Kidney capillary endothelial cell (primary cell): ENCODE results near the gene DCST1.

ENCODE experiments used
- DNase-seq: peaks from one replicate; pipeline ENCODE4 v3.0.0-alpha.2; 2018; ENCODE audit warnings: low spot score

Gene DCST1

DNA sequence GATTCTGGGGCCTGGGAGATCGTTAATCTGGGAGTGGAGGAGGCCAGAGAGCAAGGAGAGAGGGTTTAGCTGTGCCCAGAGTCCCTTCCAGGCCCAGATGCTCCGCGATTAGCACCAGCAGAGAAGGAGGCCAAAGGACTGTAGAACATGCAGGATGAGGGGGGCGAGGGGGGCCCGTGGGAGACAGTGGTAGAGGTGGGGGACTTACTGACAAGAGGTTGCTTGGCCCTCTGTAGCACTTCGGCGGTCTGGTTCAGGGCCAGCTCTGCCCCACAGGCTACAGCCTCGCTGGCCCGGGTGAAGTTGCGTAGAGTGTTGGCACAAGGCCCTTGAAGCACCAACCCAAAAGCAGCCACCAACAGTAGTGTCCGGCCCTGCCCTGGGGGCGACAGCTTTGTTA lies 738 bp upstream of the DCST1 start:
- DNase-seq = no peak

DNA sequence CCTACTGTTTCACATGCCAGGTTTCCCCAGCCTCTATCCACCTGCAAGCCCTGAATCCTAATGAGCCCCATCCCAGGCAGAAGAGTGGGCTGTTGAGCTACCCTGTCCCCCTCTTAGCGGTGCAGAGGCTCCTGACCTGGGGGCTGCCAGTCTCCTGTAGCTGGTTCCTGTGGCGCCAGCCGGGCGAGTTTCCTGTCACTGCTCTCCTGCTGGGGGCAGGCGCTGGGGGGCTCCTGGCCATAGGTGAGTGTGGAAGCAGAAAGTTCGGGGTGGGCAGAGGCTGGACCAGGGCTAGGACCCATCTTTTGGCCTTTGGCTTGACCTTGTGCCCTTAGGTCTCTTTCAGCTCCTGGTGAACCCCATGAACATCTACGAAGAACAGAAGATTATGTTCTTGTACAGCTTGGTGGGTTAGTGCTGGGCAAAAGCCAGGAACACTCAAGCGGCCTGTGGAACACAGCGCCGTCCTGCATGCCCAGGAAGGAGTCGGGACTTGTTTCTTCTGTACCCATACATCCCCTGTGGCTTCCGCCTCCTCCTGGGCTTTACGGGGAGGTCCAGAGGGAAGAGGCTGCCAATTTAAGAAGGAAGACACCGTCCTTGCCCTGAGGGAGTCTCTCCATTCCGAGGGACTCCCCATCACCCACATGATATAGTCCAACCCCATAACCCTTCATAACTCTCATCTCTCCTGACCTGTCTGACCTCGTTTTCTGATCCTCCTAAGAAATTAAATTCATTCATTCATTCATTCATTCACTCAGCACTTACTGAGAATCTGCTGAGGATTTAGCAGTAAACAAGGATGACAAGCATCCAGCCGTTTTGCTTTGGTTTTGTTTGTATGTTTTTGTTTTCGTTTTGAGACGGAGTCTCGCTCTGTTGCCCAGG lies 939 bp downstream of the DCST1 start:
- no peak for DNase-seq

DNA sequence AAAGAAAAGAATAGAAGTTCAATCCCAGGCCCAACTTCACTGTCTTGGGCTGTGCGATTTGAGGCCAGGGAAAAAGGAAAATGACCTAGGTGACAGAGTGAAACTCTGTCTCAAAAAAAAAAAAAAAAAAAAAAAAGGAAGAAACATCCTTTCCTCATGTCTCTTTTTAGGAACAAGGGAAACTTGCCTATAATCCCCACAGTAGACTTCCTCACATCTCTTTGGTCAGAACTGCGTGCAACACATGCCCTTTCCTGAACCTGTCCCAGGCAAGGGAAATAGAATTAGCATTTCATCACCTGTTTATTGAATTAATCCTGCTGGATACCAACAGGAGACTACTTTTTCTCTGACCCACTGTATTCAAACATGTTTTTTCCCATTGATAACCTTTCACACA lies 2.3 kb downstream of the DCST1 start:
- DNase-seq = no peak

DNA sequence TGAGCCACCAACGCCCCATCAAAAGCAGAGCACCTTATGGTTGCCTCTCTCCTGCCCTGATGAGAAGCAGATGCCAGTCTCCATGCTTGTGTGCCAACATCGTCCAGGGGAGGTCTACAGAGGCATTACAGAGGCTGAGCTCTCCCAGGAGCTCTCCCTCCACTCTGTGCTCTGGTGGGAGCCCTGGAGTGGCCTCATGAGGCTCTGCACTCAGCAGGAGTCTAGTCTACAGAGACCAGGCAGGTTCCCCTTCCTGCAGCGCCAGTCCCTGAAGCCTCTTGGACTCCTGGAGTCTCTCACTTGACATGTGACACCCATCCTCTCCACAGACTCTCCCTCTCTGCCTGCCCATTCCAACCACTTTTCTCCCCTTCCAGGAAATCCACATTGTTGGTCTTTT lies 3.4 kb downstream of the DCST1 start:
- no peak for DNase-seq

DNA sequence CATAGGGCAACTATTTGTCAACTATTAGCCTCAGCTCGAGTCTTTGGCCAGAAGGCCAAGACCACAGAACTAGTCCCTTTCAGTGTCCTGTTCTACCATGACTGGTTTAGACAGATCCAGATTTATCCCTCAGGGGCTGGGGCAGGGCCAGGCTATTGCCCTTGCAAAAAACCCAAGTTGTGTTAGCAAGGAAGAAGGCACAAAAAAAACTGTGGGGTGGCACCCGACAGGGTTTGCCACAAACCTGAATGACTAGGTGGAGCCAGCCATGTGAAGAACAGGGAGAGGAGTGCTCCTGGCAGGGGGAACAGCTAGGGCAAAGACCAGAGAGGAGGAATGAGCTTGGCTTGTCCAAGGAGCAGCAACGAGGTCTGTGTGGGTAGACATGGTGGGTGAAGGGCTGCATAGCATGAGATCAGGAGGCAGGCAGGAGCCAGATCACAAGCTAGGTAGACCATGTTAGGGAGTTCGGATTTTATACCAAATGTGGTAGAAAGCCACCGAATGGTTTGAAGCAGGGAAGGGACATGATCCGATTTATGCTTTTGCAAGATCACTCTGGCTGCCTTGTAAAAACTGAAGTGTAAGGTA lies 4.3 kb downstream of the DCST1 start:
- no peak for DNase-seq

DNA sequence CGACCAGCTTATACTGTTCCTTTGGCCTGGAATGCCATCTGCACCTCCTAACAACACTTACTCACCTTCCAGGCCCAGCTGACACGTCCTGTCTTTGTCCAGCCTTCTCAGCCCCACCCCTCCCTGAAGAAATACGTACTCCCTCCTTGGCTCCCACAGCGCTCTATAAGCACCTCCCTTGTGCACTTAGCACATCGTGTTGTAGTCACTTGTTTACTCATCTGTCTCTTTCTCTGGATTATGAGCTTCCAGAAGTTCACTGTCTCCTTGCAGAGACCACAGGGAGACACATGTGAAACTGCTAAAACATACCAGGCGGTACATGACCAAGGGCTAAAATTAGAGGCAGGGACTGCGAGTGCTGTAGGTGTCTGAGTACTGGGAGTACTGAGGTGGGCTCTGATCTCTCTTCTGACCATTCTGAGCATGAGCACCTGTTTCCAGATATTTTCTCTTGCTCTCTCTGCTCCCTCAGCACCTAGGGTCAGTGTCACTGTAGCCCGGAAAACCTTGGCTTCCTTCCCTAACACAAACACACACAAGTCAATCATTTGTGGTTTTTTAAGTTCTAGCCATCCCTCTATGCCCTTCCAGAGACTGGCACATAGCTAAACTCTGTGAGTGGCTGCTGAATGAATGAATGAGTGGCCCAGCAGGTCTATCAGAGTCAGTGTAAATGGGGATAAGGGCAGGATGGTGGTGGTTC lies 5.1 kb downstream of the DCST1 start:
- no peak for DNase-seq

DNA sequence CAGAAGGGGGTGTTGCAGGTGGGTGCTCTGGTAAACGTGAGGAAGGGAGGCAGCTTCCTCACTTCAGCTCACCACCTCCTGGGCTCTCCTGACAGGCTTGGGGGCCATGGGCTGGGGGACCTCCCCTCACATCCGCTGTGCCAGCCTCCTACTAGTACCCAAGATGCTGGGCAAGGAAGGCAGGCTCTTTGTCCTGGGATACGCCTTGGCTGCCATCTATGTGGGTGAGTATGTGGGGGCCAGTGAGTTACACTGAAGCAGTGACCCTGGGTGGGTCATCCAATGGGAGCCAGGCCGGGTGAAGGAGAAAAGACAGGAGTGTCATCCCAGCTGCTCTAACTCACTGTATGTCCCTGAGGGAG lies 5.7 kb downstream of the DCST1 start:
- DNase-seq = no peak

DNA sequence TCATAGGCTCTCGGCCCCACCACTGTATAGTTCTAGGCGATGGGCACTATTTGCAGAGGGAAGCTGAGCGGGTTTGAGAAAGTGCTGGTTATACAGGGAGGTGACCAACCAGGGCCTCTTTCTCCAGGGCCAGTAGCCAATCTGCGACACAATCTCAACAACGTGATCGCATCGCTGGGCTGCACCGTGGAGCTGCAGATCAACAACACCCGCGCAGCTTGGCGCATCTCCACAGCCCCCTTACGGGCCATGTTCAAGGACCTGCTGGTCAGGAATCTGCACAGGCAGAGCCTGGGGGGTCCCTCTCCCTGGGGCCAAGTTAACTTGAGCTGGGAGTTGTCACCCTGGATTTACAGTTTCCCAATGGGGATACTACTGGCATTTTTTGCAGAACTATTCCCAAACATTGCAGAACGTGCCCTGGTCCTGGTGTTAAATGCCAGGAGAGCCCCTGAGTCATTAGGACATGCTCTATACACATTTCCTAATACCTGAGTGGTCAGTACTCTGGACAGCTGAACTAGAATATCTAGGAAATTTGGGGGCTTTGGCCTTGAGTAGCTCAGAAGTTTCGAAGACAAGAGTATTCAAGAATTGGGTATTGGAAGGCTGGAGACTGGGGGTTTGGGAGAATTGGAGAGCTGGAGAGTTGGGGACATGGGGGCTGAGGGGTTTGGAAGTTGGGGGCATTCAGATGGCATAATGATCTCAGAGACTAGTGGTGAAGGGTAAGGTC lies 6.9 kb downstream of the DCST1 start:
- DNase-seq = no peak

DNA sequence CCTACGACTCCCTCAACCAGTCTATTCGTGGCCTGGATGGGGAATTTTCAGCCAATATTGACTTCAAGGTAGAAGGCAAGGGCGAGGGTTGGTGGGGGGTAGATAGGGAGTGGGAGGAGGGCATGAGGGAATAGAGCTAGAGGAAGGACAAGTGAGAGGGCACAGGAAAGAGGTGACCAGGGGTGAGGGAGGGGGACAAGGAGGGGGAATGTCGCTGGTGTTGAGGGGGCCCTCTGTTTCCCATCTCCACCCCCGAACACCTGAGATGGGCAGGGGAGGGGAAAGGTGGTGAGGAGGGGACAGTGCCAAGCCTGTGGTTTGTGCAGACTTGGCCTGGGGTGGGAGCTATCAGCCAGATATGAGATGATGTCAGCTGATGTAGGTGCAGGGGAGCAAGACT lies 9.2 kb downstream of the DCST1 start:
- DNase-seq = no peak

DNA sequence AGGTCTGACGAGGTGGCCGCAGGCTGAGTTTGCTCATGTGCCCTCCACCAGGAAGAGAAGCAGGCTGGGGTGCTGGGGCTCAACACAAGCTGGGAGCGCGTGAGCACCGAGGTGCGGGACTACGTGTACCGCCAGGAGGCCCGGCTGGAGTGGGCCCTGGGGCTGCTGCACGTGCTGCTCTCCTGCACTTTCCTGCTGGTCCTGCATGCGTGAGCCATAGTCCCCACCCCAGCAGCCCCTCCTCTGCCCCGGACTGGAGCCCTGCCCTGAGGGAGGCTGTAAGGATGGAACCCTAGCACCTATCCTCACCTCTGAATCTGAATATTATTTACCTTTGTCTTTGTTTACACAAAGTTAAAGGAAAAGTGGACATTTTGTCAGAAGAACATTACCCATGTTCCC lies 9.7 kb downstream of the DCST1 start:
- no peak for DNase-seq

DNA sequence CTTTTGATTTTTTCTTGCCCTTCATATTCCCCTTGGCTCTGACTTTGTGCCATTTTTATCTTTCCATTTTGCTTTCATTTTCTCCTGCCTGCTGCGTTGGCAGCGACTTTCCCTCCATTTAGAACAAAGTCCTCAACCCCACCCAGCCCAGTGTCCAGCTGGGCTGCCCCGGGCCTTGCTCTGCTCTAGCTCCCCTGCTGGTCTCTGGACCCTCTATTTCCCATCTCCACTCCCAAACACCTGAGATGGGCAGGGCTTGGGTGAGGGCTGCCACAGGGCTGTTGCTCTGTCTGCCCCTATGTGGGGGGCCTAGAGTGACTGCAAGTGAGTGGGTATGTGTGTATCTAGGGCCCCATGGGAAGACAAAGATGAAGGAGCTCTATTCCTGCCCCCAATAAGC lies 10.2 kb downstream of the DCST1 start:
- no peak for DNase-seq

DNA sequence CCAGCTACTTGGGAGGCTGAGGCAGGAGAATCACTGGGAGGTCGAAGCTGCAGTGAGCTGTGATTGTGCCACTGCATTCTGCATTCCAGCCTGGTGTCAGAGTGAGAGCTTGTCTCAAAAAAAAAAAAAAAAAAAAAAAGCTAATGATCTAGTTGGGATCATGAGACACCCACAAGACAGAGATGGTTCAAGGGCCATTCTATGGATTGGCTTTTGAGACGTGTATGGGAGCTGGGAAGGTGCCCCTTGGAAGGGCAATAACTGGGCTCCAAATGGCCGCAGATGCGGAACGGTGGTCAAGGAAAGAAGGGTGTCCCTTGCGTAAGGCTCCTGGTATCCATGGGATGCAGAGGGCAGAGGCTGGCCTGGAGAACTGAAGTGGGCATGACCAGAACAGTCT lies 10.7 kb downstream of the DCST1 start:
- DNase-seq = no peak

DNA sequence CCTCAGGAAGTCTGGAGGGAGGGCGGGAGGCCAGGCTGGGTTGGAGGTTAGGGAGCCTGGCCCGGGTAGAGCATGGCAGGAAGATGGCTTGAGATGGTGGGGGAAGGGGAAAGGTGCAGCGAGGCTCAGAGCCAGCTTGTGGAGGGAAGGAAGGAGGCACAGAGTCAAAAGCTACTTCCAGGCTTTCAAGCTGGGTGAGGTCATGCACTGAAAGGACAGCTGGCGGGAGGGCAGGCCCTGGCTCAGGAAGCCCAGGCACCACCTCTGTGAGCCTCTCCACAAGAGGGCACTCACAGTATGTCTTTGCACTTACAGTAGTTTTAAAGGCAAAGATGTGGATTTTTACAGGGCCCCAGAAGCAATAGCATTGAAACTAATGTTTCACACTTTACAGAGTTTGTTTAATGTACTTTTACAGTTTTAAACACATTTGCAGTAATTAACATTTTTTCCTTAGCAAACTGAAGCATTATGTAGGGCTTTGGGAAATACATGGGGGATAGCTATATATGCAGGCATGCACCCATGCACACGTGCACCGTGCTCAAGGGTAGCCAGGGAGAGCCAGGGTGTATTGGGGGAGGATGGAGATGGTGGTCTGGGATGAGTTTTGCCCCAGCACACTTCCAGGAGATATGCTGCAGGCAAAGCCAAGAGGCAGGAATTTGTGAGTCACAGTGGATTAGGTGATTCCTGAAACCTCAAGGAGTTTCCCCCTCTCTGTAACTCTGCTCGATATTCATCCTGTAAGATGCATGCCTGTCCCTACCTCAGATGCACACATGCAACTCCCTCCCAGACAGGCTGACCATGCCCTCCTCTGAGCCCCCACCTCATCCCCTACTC lies 11.4 kb downstream of the DCST1 start:
- DNase-seq = peak; percentile 84

DNA sequence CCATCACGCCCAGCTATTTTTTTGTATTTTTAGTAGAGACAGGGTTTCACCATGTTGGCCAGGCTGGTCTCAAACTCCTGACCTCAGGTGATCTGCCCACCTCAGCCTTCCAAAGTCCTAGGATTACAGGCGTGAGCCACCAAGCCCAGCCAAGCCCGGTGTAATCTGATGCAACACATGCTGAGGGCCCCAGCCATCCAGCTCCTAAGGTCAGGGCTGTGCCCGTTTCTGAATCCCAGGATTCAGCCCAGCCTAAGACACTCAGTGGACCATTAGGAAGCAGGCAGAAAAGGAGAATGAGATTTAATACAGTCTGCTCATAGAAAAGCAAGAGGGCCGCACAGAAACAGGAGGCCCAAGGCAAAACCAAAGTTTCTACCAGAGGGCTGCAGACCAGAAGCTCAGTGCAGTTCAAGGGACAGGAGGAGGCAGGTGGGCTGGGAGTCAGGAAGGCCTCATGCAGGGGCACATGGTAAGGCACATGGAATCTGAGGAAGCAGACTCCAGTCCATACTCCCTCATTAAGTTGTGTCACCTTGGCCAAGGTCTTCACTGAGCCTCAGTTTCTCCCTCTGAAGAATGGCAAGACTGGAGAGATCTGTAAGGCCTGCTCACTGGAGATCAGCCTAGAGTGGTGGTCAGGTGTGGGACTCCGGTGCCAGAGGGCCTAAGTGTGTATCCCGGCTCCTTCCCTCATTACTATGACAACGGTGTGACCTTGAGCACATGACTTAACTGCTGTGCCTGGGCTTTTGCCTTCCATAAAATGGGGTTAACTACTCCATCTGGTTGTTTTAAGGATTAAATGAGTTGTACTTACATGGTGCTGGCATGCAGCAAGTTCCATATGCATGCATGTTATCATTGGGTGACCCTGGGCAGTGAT lies 15.1 kb downstream of the DCST1 start:
- no peak for DNase-seq

DNA sequence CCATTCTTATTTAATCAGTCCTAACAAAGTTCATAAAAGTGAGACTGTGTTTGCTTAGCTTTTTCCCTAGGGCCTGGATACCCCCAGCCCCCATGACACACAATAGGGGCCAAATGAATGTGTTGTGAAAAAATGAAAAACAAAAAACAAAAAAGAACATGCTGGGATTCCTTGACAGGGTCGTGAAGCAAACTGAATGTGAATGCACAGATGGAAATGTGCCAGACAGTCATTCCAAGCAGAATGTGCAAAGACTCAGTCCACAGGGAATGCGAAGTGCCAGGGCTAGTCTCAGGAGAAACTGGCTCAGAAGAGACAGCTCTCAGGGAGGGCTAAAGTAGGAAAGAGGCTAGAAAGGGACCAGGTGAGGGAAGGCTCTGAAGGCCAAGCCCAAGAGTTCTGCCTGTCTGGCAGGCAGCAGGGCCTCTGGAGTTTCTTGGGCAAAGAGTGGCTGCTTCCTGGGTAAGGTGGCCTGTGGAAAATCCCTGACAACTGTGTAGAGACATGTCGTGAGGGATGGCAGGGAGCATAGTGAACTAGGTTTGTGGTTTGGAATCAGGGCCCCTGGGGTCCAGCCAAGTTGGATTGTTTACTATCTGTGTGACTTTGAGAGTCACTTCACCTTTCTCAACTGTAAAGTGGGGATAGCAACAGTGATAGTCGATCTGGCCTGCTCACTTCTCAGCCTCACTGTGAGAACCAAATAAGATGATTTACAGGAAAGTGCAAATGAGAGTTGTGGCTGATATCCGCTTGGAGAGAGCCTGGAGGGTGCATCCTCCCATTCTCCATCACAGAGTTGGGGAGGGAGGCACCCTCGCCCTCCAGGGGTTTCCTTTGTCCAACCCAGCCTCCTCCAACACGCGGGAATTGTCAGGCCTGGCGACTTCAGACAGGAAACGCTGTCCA lies 16.3 kb downstream of the DCST1 start:
- peak; percentile 21 for DNase-seq

DNA sequence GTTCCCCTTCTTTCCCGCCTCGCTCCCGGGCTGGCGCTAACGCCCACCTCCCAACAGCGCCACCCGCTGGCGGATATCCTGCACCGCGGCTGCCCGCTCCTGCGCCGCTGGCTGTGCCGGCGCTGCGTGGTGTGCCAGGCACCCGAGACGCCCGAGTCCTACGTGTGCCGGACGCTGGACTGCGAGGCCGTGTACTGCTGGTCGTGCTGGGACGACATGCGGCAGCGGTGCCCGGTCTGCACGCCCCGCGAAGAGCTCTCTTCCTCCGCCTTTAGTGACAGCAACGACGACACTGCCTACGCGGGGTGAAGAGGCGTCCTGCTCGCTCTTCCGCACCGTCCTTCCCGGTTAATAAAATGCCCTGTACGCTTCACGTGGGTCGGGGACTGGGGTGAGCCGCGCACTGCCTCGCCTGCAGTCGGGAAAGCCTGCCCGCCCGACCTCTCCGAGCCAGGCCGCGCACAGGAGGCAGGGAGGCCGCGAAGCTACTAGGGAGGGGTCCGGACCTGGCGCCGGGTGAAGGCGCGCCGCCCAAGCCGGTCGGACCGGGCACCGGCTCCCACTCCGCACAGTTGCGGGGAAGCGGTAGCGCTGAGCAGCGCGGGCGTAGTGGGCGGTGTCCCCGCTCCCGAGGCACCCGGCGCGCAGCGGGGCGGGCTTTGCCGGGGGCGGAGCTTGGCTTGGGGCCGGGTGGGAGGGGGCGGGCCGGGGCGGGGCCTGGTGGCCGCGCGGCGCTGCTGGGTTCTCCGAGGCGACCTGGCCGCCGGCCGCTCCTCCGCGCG lies 17.1 kb downstream of the DCST1 start, which contains the start of gene ADAM15:
TSS of gene ADAM15 (plus strand) at position 757 of the 782 bp plus-strand sequence. CDS start 71 bp downstream, outside the sequence.
- peak; percentile 75 for DNase-seq

DNA sequence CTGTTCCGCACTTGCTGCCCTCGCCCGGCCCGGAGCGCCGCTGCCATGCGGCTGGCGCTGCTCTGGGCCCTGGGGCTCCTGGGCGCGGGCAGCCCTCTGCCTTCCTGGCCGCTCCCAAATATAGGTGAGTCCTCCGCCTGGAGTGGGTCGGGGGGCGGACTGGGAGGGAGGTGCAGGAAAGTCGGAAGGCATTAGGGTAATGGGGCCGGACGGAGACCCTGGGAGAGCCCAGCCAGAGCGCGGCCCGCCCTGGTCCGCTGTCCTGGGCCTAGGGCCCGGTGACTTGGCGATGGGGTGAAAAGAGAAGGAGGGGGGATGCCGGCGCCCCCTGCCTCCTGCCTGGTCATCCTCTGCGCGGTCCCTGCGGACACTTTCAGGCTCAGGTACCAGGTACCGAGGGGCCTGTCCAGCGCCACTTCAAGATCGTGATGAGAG lies 17.7 kb downstream of the DCST1 start:
- DNase-seq = no peak

DNA sequence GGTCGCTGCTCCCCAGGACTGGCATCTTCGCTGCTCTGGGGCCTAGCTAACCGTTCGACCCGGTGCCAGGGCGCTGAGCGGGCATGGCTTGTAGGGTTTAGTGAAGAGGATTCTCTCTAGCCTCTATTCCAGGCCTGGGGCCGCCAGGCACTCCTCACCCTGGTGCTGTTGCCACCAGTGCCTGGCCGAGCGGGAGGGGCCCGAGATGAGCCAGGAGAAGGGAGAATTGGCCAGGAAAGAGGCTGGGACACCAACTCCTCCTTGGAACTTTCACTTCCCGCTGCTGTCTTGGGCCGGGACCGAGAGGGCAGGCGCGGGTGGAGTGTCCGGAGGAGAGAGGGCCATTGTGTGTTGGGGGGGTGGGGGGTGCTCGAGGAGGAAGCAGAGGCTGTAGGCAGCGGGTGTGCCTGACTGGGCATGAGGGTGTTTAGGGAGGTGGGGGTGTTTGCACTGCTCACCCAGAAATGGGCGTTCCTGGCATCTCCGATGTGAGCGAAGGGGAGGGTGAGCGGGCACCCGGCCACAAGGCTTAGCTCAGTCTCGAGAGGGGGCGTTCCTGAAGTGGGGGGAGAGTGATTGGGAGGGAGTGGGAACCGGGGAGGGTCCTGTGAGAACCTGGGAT lies 18.3 kb downstream of the DCST1 start:
- peak; percentile 44 for DNase-seq
